Left ventricle myocardium inferior (tissue), 1 donor: ENCODE measurements around the gene PNPLA2. TPM values are rescaled to one million over a fixed set of nuclear protein-coding genes. Genes with fewer than 3 reads are reported as not detected.

ENCODE experiments used
- DNase-seq: peaks from one replicate; pipeline ENCODE4 v3.0.0-alpha.2; 2020
- H3K27ac ChIP-seq: fragments of 200-600 bp; replicated peaks from 2 replicates; pipeline ENCODE4 v1.8.0; 2021
- H3K27me3 ChIP-seq: fragments of 200-600 bp; 2 replicates; pipeline ENCODE4 v1.8.0; 2021; ENCODE audit warnings: low read depth
- H3K36me3 ChIP-seq: fragments of 200-600 bp; 2 replicates; pipeline ENCODE4 v1.8.0; 2021
- H3K4me1 ChIP-seq: fragments of 200-600 bp; 2 replicates; pipeline ENCODE4 v1.8.0; 2021
- H3K4me3 ChIP-seq: fragments of 200-600 bp; 2 replicates; pipeline ENCODE4 v1.8.0; 2021; ENCODE audit warnings: mild to moderate bottlenecking, moderate library complexity
- H3K9me3 ChIP-seq: fragments of 200-600 bp; replicated peaks from 2 replicates; pipeline ENCODE4 v1.8.0; 2021
- intact Hi-C: fragments of 100-400 bp; cut with micrococcal nuclease; formaldehyde crosslinking; loops from one replicate; pipeline ENCODE4 v1.11.0; 2022
- total RNA-seq: library from RNA; stranded (reverse); fragmentation: NEBNext Ultra II Directional; extraction: Animal tissue kit (Norgen Biotek cat#: 25700); gene quantifications from one replicate; pipeline ENCODE4 v1.2.1, GENCODE V29; 2021
- TF ChIP-seq, protein P1 (sequence below): fragments of 200-600 bp; IDR thresholded peaks from 2 replicates; pipeline ENCODE4 v1.8.0; 2021; ENCODE audit warnings: antibody characterized with exemption, mild to moderate bottlenecking, borderline replicate concordance
- donor health status: DM: no; HTN: yes; CAD: no; lungs with severe emphysema.

Gene PNPLA2
- total RNA-seq, 1 donor from 2014 or later: 300 TPM

DNA sequence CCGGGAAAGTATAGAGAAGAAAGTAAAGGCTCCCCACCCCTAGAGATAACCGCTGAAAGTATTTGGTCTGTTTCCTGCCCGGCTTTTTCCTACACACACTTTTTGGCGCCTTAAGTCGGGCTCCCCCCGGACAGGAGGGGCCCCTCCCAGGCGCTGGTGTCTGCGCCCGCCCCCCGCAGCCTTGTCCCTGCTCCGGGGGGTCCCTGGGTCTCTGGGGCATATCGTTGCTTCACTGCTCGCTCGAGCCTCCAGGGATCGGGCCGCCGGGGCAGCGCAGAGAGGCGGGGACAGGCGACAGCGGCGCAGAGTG, 8.1 kb downstream of the PNPLA2 start:
- DNase-seq: no peak
- Histone ChIP-seq H3K27ac (peak overlapping the region; percentile 92), H3K4me1 (peaks cover 88% of the 10 kb centered on the region), H3K9me3 (no peaks in the 10 kb centered on the region), H3K27me3 (no peaks in the 10 kb centered on the region), H3K36me3 (peaks cover 42% of the 10 kb centered on the region), H3K4me3 (peak overlapping the region; percentile 73)
- TF ChIP-seq, protein P1, sequence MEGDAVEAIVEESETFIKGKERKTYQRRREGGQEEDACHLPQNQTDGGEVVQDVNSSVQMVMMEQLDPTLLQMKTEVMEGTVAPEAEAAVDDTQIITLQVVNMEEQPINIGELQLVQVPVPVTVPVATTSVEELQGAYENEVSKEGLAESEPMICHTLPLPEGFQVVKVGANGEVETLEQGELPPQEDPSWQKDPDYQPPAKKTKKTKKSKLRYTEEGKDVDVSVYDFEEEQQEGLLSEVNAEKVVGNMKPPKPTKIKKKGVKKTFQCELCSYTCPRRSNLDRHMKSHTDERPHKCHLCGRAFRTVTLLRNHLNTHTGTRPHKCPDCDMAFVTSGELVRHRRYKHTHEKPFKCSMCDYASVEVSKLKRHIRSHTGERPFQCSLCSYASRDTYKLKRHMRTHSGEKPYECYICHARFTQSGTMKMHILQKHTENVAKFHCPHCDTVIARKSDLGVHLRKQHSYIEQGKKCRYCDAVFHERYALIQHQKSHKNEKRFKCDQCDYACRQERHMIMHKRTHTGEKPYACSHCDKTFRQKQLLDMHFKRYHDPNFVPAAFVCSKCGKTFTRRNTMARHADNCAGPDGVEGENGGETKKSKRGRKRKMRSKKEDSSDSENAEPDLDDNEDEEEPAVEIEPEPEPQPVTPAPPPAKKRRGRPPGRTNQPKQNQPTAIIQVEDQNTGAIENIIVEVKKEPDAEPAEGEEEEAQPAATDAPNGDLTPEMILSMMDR: no peak
- intact Hi-C loops: no loop called here

DNA sequence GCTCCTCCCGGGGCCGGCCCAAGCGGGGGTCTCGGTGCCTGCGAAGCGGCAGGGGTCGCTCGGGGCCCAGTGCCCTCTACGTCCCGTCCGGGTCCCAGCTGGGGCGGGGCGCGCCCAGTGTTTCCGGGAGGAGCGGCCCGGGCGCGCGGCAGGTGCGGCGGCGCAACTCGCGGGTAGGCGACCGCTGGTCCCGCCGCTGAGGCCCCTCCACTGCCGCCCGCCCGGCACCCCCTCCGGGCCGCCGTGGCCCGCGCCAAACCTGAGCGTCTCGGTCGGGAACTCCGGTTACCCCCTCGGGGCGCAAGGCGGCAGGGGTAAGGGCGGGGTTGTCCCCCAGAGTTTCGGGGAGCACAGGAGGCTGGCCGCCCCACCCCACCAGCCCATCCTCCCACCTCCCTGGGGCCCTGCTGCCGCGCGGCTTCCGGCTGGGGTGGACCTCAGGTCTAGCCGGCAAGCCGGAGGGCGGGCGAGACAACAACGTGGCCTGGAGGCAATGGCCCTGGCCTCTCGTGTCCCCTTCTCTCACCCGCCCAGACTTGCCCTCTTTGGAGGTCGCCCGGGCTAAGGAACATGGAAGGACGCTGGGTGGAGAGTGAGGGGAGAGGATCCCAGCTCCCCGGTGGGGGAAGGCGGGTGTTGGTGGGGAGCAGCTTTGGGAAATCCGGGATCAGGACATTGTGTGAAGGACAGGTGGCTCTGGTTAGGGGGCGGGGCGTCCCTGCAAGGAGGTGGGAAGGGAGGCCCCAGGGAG, 8.6 kb downstream of the PNPLA2 start:
- H3K4me1 ChIP-seq: peaks cover 88% of the 10 kb centered on the region
- intact Hi-C loops: no loop called here

DNA sequence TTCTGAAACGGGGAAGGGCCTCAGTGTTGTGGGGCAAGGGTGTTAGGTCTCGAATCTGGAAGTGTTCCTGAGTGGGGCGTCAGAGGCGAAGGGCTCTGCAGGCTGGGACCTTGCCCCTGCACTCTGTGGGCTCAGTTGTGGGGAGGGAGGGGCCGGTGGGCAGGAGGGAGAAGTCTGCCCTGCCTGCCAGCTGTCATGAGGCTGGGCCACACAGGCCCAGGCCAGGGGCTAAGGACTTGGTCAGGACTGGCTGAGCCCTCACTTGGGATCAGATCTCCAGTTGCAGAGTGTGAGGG, 9.1 kb downstream of the PNPLA2 start, which contains the start of gene CRACR2B:
TSS of gene CRACR2B (plus strand) at position 23 of the 296 bp plus-strand sequence. CDS start 689 bp downstream, outside the sequence.
- Histone ChIP-seq H3K4me3 (peak within 1 kb of the TSS; percentile 73), H3K36me3 (peaks cover 31% of the 10 kb centered on the region), H3K9me3 (no peaks in the 10 kb centered on the region), H3K27me3 (no peaks in the 10 kb centered on the region), H3K4me1 (peaks cover 87% of the 10 kb centered on the region), H3K27ac (peak within 1 kb of the TSS; percentile 92)
- TF ChIP-seq, protein P1: no peak
- no peak for DNase-seq
- intact Hi-C loops: no loop called here

More for the DNA sequence above, 8.6 kb downstream of the PNPLA2 start:
- Histone ChIP-seq H3K27ac (peak overlapping the region; percentile 92), H3K9me3 (no peaks in the 10 kb centered on the region), H3K27me3 (no peaks in the 10 kb centered on the region), H3K4me3 (peak overlapping the region; percentile 73), H3K36me3 (peaks cover 37% of the 10 kb centered on the region)
- DNase-seq: no peak
- TF ChIP-seq, protein P1: no peak

DNA sequence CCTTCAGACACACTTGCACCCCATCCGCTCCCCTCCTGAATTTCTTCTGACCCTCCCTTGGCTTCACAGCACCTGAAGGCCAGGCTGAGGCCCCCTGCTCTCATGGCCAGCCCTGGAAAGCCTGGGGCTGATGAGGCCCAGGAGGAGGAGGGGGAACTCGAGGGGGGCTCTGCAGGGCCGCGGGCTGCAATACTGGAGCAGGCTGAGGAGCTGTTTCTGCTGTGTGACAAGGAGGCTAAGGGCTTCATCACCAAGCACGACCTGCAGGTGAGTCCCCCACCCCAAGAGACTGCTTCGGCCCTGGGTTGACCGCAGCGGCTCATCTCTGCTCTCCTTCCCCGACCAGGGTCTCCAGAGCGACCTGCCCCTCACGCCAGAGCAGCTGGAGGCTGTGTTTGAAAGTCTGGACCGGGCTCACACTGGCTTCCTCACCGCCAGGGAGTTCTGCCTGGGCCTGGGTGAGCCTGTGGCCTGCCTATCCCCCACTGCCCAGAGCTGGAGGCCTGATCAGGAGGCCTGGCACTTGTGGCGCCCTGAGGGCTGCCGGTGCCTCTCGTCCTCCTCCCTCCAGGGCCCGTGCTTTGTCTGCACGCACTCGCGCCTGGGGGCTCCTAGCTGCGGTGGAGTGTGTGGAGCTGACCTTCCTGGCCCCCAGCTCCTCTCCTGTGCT, 9.9 kb downstream of the PNPLA2 start:
- intact Hi-C loops: no loop called here
- no peak for DNase-seq
- peak overlapping the region; percentile 73 for H3K4me3 ChIP-seq
- H3K36me3 ChIP-seq: peaks cover 24% of the 10 kb centered on the region
- no peaks in the 10 kb centered on the region for H3K27me3 ChIP-seq
- peaks cover 86% of the 10 kb centered on the region for H3K4me1 ChIP-seq
- no peaks in the 10 kb centered on the region for H3K9me3 ChIP-seq
- TF ChIP-seq, protein P1: no peak
- H3K27ac ChIP-seq: peak overlapping the region; percentile 92

DNA sequence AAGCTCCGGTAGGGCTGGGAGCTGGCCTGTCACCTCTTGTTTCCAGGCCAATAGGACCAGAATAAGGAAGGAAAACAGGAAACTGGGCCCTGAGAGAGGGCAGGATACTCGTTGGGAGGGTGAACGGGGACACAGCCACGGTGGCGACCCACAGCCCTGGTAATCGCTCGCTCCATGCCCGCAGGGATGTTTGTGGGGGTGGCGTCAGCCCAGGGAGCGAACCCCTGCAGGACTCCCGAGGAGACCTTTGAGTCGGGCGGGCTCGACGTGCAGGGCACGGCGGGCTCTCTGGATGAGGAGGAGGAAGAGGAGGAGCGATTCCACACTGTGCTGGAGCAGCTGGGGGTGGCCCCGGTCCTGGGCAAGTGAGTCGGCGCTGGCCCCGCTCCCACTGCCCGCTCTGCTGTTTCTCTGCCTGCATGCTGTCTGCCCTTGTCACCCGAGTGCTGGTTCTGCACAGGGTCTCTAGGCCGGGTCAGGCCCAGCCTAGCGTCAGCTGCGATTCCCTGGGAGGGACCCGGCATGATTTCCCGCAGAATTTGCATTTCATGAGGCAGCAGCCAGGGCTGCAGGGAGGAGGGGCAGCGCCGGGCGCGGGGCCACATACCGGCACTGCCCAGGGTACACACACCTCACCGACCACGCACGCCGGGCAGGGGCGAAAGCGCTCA, 10.6 kb downstream of the PNPLA2 start:
- Histone ChIP-seq H3K4me3 (peak overlapping the region; percentile 73), H3K9me3 (no peaks in the 10 kb centered on the region), H3K36me3 (peaks cover 17% of the 10 kb centered on the region), H3K4me1 (peaks cover 89% of the 10 kb centered on the region), H3K27me3 (no peaks in the 10 kb centered on the region), H3K27ac (peak overlapping the region; percentile 92)
- DNase-seq: peak; percentile 56
- TF ChIP-seq, protein P1: no peak
- intact Hi-C loops: no loop called here
